ENCODE data around the gene BAIAP2. TPM values are rescaled to one million over a fixed set of nuclear protein-coding genes. Genes with fewer than 3 reads are reported as not detected.

BAIAP2 gene
- total RNA-seq, 1 experiment from 2014 or later = 67.0 TPM

DNA sequence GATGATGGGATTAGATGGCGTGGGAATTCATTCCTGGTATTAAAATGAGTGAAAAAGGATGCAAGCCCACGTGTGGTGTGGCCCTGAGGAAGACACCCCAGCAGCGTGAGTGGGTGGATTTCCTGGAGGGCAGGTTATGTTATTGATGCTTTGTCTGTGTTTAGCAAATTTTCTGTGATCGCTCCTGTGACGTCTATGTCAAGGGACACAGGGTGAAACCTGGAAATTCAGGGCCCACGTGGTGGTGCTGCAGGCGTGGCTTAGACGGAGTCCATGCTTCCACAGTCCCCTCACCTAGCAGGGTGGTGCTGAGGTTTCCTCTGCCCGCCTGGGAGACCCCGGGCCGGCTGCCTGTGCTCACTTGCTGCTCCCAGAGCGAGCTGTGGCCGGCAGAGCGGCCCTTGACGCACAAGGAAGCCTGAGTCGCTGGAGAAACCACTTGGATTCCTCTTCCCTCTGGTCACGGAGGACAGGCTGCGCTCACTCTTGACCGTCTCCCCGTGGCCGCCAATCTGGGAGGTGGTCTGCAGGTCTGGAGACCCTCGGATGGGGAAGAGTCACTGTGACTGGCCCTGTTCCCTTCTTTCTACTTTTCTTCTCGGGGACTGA lies 23.4 kb downstream of the BAIAP2 start:
- H3K4me3 Mint-ChIP-seq (ENCODE audit: unreplicated experiment) = peak overlapping the region; percentile 67
- peaks cover 22% of the 10 kb centered on the region for H3K4me1 Mint-ChIP-seq (ENCODE audit: insufficient read depth, unreplicated experiment)
- CTCF ChIA-PET = interaction anchor here (0.6 to 1.6 kb wide), 3 partner anchors 35 to 94 kb away, joined by 3 to 5 read pairs (median 3); no protein-coding TSS in a partner anchor
- H3K27ac Mint-ChIP-seq (ENCODE audit: low read depth, unreplicated experiment) = peak overlapping the region; percentile 94
- H3K36me3 Mint-ChIP-seq (ENCODE audit: insufficient read depth, unreplicated experiment) = peaks cover 67% of the 10 kb centered on the region
- DNase-seq (ENCODE audit: unreplicated experiment) = no peak
- H3K9me3 Mint-ChIP-seq (ENCODE audit: unreplicated experiment) = no peaks in the 10 kb centered on the region
- intact Hi-C loops (cut with micrococcal nuclease) = no loop called here
- H3K27me3 Mint-ChIP-seq (ENCODE audit: insufficient read depth, unreplicated experiment) = no peaks in the 10 kb centered on the region
- POLR2A ChIA-PET = interaction anchor here (0.8 to 3.2 kb wide), 7 partner anchors 14 to 62 kb away, joined by 3 to 34 read pairs (median 8); partner anchors contain the start of gene BAIAP2
- TF ChIP-seq, protein P1, sequence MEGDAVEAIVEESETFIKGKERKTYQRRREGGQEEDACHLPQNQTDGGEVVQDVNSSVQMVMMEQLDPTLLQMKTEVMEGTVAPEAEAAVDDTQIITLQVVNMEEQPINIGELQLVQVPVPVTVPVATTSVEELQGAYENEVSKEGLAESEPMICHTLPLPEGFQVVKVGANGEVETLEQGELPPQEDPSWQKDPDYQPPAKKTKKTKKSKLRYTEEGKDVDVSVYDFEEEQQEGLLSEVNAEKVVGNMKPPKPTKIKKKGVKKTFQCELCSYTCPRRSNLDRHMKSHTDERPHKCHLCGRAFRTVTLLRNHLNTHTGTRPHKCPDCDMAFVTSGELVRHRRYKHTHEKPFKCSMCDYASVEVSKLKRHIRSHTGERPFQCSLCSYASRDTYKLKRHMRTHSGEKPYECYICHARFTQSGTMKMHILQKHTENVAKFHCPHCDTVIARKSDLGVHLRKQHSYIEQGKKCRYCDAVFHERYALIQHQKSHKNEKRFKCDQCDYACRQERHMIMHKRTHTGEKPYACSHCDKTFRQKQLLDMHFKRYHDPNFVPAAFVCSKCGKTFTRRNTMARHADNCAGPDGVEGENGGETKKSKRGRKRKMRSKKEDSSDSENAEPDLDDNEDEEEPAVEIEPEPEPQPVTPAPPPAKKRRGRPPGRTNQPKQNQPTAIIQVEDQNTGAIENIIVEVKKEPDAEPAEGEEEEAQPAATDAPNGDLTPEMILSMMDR (IDR thresholded peaks at IDR 0.05; ENCODE audit: unreplicated experiment) = no peak
- no TSS peak for BruUV-seq (replicated peaks)

DNA sequence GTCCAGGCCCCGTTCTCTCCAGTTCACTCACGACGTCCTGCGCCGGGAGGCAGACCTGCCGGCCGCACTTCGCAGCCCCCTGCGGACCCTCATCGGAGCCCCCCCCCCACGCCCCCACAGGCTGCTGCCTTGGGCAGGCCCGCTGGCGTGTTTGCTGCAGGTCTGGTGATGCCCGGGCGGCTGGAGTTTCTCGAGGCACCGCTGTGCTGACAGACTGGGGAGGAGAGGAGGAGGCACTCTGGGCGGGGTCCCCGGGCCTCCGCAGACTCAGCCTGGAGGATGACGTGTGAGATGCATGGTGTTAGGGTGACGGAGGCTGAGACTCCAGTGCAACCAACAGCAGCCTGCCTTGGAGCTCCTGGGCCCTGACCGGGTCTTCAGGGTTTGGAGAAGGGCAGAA lies 24.1 kb downstream of the BAIAP2 start:
- DNase-seq (ENCODE audit: unreplicated experiment) = no peak
- no TSS peak for BruUV-seq (replicated peaks)
- H3K27me3 Mint-ChIP-seq (ENCODE audit: insufficient read depth, unreplicated experiment) = no peaks in the 10 kb centered on the region
- TF ChIP-seq, protein P1 (IDR thresholded peaks at IDR 0.05; ENCODE audit: unreplicated experiment) = no peak
- ChIA-PET CTCF (interaction anchor here (0.8 kb wide), 1 partner anchor 43 kb away, joined by 4 read pairs; no protein-coding TSS in a partner anchor), POLR2A (interaction anchor here (0.7 to 1.3 kb wide), 3 partner anchors 12 to 36 kb away, joined by 3 to 4 read pairs (median 3); no protein-coding TSS in a partner anchor)
- peak overlapping the region; percentile 94 for H3K27ac Mint-ChIP-seq (ENCODE audit: low read depth, unreplicated experiment)
- H3K4me3 Mint-ChIP-seq (ENCODE audit: unreplicated experiment) = no peak overlapping the region
- intact Hi-C loops (cut with micrococcal nuclease) = no loop called here
- peaks cover 25% of the 10 kb centered on the region for H3K4me1 Mint-ChIP-seq (ENCODE audit: insufficient read depth, unreplicated experiment)
- peaks cover 73% of the 10 kb centered on the region for H3K36me3 Mint-ChIP-seq (ENCODE audit: insufficient read depth, unreplicated experiment)
- H3K9me3 Mint-ChIP-seq (ENCODE audit: unreplicated experiment) = no peaks in the 10 kb centered on the region

DNA sequence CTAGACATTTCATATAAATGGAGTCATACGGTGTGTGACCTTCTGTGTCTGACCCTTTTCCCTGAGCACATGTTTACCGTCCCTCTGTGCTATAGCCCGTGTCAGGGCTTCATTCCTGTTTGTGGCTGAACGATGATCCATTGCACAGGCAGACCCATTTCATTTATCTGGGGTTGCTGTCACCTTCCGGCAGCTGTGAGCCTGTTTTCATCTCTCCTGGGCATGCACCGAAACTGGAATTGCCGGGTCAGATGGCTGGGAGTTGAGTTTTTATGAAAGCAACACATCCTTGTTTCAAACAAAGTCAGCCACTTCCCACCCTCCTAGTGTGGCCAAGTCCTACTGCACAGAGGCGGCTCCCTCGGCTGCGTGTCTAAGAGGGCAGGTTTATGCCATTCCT lies 25.5 kb downstream of the BAIAP2 start:
- H3K27me3 Mint-ChIP-seq (ENCODE audit: insufficient read depth, unreplicated experiment) = no peaks in the 10 kb centered on the region
- POLR2A ChIA-PET = interaction anchor here (0.6 to 1.1 kb wide), 2 partner anchors 16 to 20 kb away, joined by 3 read pairs; no protein-coding TSS in a partner anchor
- TF ChIP-seq, protein P1 (IDR thresholded peaks at IDR 0.05; ENCODE audit: unreplicated experiment) = no peak
- H3K4me3 Mint-ChIP-seq (ENCODE audit: unreplicated experiment) = peak overlapping the region; percentile 39
- H3K4me1 Mint-ChIP-seq (ENCODE audit: insufficient read depth, unreplicated experiment) = peaks cover 28% of the 10 kb centered on the region
- H3K9me3 Mint-ChIP-seq (ENCODE audit: unreplicated experiment) = no peaks in the 10 kb centered on the region
- intact Hi-C loops (cut with micrococcal nuclease) = no loop called here
- no peak for DNase-seq (ENCODE audit: unreplicated experiment)
- peaks cover 79% of the 10 kb centered on the region for H3K36me3 Mint-ChIP-seq (ENCODE audit: insufficient read depth, unreplicated experiment)
- no peak overlapping the region for H3K27ac Mint-ChIP-seq (ENCODE audit: low read depth, unreplicated experiment)
- no TSS peak for BruUV-seq (replicated peaks)
- CTCF ChIA-PET = no interaction called here

DNA sequence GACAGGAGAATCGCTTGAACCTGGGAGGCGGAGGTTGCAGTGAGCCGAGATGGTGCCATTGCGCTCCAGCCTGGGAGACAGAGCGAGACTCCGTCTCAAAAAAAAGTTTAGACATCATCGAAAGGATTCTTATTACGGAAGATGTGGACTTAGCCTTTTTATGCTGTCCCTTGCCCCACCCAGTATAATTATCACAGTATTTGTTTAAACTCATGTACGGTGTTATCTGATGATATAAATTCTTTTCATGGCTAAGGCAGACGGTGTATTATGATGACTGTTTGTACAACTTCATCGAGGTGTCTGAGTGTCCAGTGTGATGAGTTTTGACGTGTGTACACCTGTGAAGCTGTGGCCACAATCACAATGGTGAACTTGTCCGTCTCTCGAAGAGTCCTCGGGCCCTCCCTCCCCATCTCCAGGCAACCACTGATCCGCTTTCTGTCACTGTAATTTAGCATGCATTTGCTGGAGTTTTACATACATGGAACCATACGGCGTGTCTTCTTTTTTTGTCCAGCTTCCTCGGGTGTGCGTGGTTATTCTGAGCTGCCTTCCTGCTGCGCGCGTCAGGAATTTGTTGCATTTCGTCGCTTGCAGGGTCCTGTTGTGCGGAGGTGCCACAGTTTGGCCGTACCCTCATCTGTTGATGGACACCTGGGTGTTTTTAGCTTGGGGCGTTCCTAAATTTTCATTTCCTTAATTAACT lies 26.2 kb downstream of the BAIAP2 start:
- Mint-ChIP-seq H3K27me3 (ENCODE audit: insufficient read depth, unreplicated experiment) (no peaks in the 10 kb centered on the region), H3K9me3 (ENCODE audit: unreplicated experiment) (no peaks in the 10 kb centered on the region), H3K27ac (ENCODE audit: low read depth, unreplicated experiment) (no peak overlapping the region), H3K36me3 (ENCODE audit: insufficient read depth, unreplicated experiment) (peaks cover 78% of the 10 kb centered on the region), H3K4me3 (ENCODE audit: unreplicated experiment) (no peak overlapping the region), H3K4me1 (ENCODE audit: insufficient read depth, unreplicated experiment) (peaks cover 29% of the 10 kb centered on the region)
- intact Hi-C loops (cut with micrococcal nuclease) = no loop called here
- ChIA-PET CTCF (no interaction called here), POLR2A (interaction anchor here (0.9 to 1.1 kb wide), 2 partner anchors 15 to 21 kb away, joined by 3 read pairs; no protein-coding TSS in a partner anchor)
- TF ChIP-seq, protein P1 (IDR thresholded peaks at IDR 0.05; ENCODE audit: unreplicated experiment) = no peak
- DNase-seq (ENCODE audit: unreplicated experiment) = no peak
- BruUV-seq (replicated peaks) = no TSS peak

Data from MCF 10A (cell line).